Smooth muscle cell (in vitro differentiated cells): ENCODE data around the gene TPPP. TPM values are rescaled to one million over a fixed set of nuclear protein-coding genes. Genes with fewer than 3 reads are reported as not detected.

ENCODE experiments used
- DNase-seq: peaks from one replicate; lab custom pipeline; 2025; ENCODE audit not compliant: unreplicated experiment; lab: John Stamatoyannopoulos, UW
- H2AFZ ChIP-seq: fragments of 200-600 bp; sonication (generic); 2 replicates; pipeline ENCODE4 v1.6.0; 2016; ENCODE audit warnings: antibody characterized with exemption, low read depth, mild to moderate bottlenecking
- H3F3A ChIP-seq: fragments of 200-600 bp; sonication (generic); 2 replicates; pipeline ENCODE4 v1.6.0; 2017; ENCODE audit warnings: antibody characterized with exemption, low read depth
- H3K27ac ChIP-seq: fragments of 200-600 bp; sonication (generic); 2 replicates; pipeline ENCODE4 v1.5.1; 2016; ENCODE audit warnings: low read depth, mild to moderate bottlenecking
- H3K27me3 ChIP-seq: fragments of 200-600 bp; sonication (generic); 2 replicates; pipeline ENCODE4 v1.6.1; 2016; ENCODE audit warnings: low read depth, mild to moderate bottlenecking
- H3K36me3 ChIP-seq: fragments of 200-600 bp; sonication (generic); 2 replicates; pipeline ENCODE4 v1.5.1; 2016; ENCODE audit warnings: low read depth
- H3K4me1 ChIP-seq: fragments of 200-600 bp; sonication (generic); 2 replicates; pipeline ENCODE4 v1.5.1; 2016; ENCODE audit warnings: low read depth
- H3K4me2 ChIP-seq: fragments of 200-600 bp; sonication (generic); 2 replicates; pipeline ENCODE4 v1.6.0; 2016; ENCODE audit warnings: mild to moderate bottlenecking
- H3K4me3 ChIP-seq: fragments of 200-600 bp; sonication (generic); 2 replicates; pipeline ENCODE4 v1.5.1; 2016; ENCODE audit warnings: mild to moderate bottlenecking
- H3K79me2 ChIP-seq: fragments of 200-600 bp; sonication (generic); 2 replicates; pipeline ENCODE4 v1.6.0; 2016; ENCODE audit warnings: low read depth, mild to moderate bottlenecking
- H3K9ac ChIP-seq: fragments of 200-600 bp; sonication (generic); 2 replicates; pipeline ENCODE4 v1.6.0; 2016; ENCODE audit warnings: low read depth
- H3K9me3 ChIP-seq: fragments of 200-600 bp; sonication (generic); replicated peaks from 2 replicates; pipeline ENCODE4 v1.5.1; 2016; ENCODE audit warnings: low read depth
- H4K20me1 ChIP-seq: fragments of 200-600 bp; sonication (generic); 2 replicates; pipeline ENCODE4 v1.6.0; 2016; ENCODE audit warnings: low read depth
- CTCF ChIP-seq: fragments of 200-600 bp; sonication (generic); IDR thresholded peaks from 2 replicates; pipeline ENCODE4 v1.5.1; 2017; ENCODE audit warnings: borderline replicate concordance, mild to moderate bottlenecking, antibody characterized with exemption; ENCODE audit not compliant: insufficient read depth, poor library complexity, severe bottlenecking
- WGBS: methylation state at CpG from one replicate; pipeline ENCODE4 v1.1.7; 2016; ENCODE audit warnings: low lambda C conversion rate; 5-methylcytosine and 5-hydroxymethylcytosine counted together
- polyA plus RNA-seq: library from polyadenylated mRNA; unstranded; fragments of >200 nt; fragmentation: Nextera tagmentation; extraction: Ambion mirVana; gene quantifications from 2 replicates; pipeline ENCODE4 v1.2.1, GENCODE V29; 2016
- total RNA-seq: library from RNA; depleted of rRNA; stranded (reverse); fragments of >200 nt; gene quantifications from 2 replicates; pipeline ENCODE4 v1.2.3, GENCODE V29; 2014

TPPP gene
- total and polyA plus RNA-seq, 2 experiments from 2014 or later = not detected

- Histone ChIP-seq H4K20me1 (no peaks in the 10 kb centered on the region), H3K4me1 (no peaks in the 10 kb centered on the region), H3K27ac (no peak overlapping the region), H3K27me3 (no peaks in the 10 kb centered on the region), H3K9me3 (no peaks in the 10 kb centered on the region), H3K4me2 (no peak overlapping the region), H3K9ac (no peak overlapping the region), H3K79me2 (no peaks in the 10 kb centered on the region), H3K4me3 (no peak overlapping the region), H3K36me3 (no peaks in the 10 kb centered on the region), H2AFZ (no peak overlapping the region), H3F3A (no peaks in the 10 kb centered on the region)
- 97% methylated on average over 24 of the region's 24 CpGs for WGBS
- TF ChIP-seq CTCF = no peak
- no peak for DNase-seq
Observed at GRCh38 chr5:627840-628239, 65.3 kb downstream of the TPPP start.

- 92% methylated on average over 3 of the region's 3 CpGs for WGBS
Observed at GRCh38 chr5:626850-627249, 66.3 kb downstream of the TPPP start.

GRCh38 chr5:625516-625915, 67.6 kb downstream of the TPPP start:
- Histone ChIP-seq H4K20me1 (no peaks in the 10 kb centered on the region), H3K4me2 (no peak overlapping the region), H3K79me2 (no peaks in the 10 kb centered on the region), H3K9ac (no peak overlapping the region), H3K27me3 (no peaks in the 10 kb centered on the region), H3F3A (no peaks in the 10 kb centered on the region), H3K4me1 (no peaks in the 10 kb centered on the region), H3K27ac (no peak overlapping the region), H2AFZ (no peak overlapping the region), H3K36me3 (no peaks in the 10 kb centered on the region), H3K9me3 (no peaks in the 10 kb centered on the region), H3K4me3 (no peak overlapping the region)
- no peak for TF ChIP-seq CTCF
- WGBS = 98% methylated on average over 16 of the region's 16 CpGs
- DNase-seq = no peak

More at GRCh38 chr5:626850-627249, 66.3 kb downstream of the TPPP start:
- H3K4me2 ChIP-seq = no peak overlapping the region
- H3F3A ChIP-seq = no peaks in the 10 kb centered on the region
- no peak for DNase-seq
- H3K9me3 ChIP-seq = no peaks in the 10 kb centered on the region
- H3K4me3 ChIP-seq = no peak overlapping the region
- no peak overlapping the region for H3K9ac ChIP-seq
- no peaks in the 10 kb centered on the region for H3K4me1 ChIP-seq
- no peaks in the 10 kb centered on the region for H3K36me3 ChIP-seq
- H3K79me2 ChIP-seq = no peaks in the 10 kb centered on the region
- no peaks in the 10 kb centered on the region for H3K27me3 ChIP-seq
- no peak overlapping the region for H2AFZ ChIP-seq
- no peak for TF ChIP-seq CTCF
- no peaks in the 10 kb centered on the region for H4K20me1 ChIP-seq
- H3K27ac ChIP-seq = no peak overlapping the region

GRCh38 chr5:624951-625230, 68.3 kb downstream of the TPPP start:
- no peaks in the 10 kb centered on the region for H3K36me3 ChIP-seq
- H2AFZ ChIP-seq = no peak overlapping the region
- no peak for DNase-seq
- H3K79me2 ChIP-seq = no peaks in the 10 kb centered on the region
- H3K27ac ChIP-seq = no peak overlapping the region
- H3K4me2 ChIP-seq = no peak overlapping the region
- WGBS = 94% methylated on average over 13 of the region's 13 CpGs
- no peaks in the 10 kb centered on the region for H3F3A ChIP-seq
- no peak for TF ChIP-seq CTCF
- H3K4me3 ChIP-seq = no peak overlapping the region
- H3K9ac ChIP-seq = no peak overlapping the region
- no peaks in the 10 kb centered on the region for H4K20me1 ChIP-seq
- no peaks in the 10 kb centered on the region for H3K9me3 ChIP-seq
- H3K27me3 ChIP-seq = no peaks in the 10 kb centered on the region
- no peaks in the 10 kb centered on the region for H3K4me1 ChIP-seq
